NB4 (cell line): ENCODE data around the gene PPP1R2B.

Source experiments
- DNase-seq: peaks from one replicate; pipeline ENCODE4 v3.0.0; 2010; ENCODE audit warnings: low read depth
- H3K4me3 ChIP-seq: one replicate; pipeline ENCODE4 v1.5.1; 2011; ENCODE audit warnings: mild to moderate bottlenecking, low read depth, low read length, moderate library complexity
- MYC ChIP-seq: IDR thresholded peaks from 2 replicates; pipeline ENCODE4 v1.6.1; 2011; ENCODE audit warnings: low read depth, low read length
- POLR2A ChIP-seq: IDR thresholded peaks from 2 replicates; pipeline ENCODE4 v1.6.1; 2011; ENCODE audit warnings: mild to moderate bottlenecking; ENCODE audit not compliant: insufficient read length; ENCODE audit errors: extremely low read depth
- TF ChIP-seq, protein P1 (sequence below): IDR thresholded peaks from 2 replicates; pipeline ENCODE4 v1.6.1; 2011; ENCODE audit warnings: low read depth, low read length
- TF ChIP-seq, protein P2 (sequence below): IDR thresholded peaks from one replicate; pipeline ENCODE4 v1.5.1; 2012; ENCODE audit warnings: low read depth, low read length

PPP1R2B gene

DNA sequence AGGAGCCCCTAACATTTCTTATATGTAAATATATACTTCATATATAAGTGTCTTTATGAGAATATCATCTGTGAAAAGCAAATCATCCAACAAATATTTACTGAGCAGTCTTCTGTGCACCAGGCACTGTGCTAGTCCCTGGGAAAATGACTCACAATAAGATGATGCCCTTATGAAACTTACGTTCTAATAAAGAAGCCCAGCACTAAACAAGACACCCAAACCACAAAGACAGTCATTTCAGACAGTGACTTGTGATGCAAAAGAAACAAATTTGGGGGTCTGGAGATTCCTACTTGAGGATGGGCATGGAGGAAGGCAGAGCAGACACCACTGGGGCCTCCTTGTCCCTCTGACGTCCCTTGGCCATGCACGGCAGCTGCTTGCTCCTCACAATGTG, 30.6 kb upstream of the PPP1R2B start:
- no peak for DNase-seq
- TF ChIP-seq, protein P1, sequence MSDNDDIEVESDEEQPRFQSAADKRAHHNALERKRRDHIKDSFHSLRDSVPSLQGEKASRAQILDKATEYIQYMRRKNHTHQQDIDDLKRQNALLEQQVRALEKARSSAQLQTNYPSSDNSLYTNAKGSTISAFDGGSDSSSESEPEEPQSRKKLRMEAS = no peak
- TF ChIP-seq, protein P2, sequence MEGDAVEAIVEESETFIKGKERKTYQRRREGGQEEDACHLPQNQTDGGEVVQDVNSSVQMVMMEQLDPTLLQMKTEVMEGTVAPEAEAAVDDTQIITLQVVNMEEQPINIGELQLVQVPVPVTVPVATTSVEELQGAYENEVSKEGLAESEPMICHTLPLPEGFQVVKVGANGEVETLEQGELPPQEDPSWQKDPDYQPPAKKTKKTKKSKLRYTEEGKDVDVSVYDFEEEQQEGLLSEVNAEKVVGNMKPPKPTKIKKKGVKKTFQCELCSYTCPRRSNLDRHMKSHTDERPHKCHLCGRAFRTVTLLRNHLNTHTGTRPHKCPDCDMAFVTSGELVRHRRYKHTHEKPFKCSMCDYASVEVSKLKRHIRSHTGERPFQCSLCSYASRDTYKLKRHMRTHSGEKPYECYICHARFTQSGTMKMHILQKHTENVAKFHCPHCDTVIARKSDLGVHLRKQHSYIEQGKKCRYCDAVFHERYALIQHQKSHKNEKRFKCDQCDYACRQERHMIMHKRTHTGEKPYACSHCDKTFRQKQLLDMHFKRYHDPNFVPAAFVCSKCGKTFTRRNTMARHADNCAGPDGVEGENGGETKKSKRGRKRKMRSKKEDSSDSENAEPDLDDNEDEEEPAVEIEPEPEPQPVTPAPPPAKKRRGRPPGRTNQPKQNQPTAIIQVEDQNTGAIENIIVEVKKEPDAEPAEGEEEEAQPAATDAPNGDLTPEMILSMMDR = no peak
- no peak for TF ChIP-seq MYC
- TF ChIP-seq POLR2A = no peak
- H3K4me3 ChIP-seq = no peak overlapping the region

DNA sequence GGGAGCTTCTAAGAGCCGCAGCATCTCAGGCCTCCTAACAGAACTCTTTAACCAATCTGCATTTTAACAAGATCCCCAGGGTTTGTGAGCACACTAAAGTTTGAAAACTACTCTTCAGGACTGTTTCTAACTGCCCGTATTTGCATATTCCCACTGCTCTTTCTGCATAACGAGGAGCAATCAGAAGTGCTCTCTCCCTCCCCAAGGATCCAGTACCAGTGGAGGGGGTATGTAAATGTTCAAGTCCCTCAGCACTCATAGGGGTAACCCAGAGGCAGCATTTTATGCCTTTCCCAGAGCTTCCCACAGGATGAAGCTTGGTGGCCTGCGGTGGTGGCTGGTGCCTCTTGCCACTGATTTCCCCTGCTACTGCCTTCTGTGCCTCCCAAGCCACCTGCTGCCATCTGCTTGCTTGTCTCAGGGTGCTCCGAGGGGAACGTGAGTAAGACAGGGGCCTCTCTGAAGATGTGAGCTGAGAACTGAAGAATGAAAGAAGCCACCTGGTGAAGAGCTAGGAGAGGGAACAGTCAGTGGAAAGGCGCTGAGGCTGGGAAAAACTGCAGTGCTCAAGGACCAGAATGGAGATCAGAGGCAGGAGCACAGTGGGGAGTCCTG, 30.0 kb upstream of the PPP1R2B start:
- no peak for DNase-seq
- TF ChIP-seq, protein P2 = no peak
- TF ChIP-seq MYC (no peak), POLR2A (no peak)
- TF ChIP-seq, protein P1 = no peak
- no peak overlapping the region for H3K4me3 ChIP-seq

- H3K4me3 ChIP-seq = no peak overlapping the region
- DNase-seq = no peak
- TF ChIP-seq POLR2A (no peak), MYC (no peak)
- TF ChIP-seq, protein P2 = no peak
- TF ChIP-seq, protein P1 = no peak
These were observed 25.9 kb upstream of the PPP1R2B start for GRCh38 chr5:156824241-156824640.

DNA sequence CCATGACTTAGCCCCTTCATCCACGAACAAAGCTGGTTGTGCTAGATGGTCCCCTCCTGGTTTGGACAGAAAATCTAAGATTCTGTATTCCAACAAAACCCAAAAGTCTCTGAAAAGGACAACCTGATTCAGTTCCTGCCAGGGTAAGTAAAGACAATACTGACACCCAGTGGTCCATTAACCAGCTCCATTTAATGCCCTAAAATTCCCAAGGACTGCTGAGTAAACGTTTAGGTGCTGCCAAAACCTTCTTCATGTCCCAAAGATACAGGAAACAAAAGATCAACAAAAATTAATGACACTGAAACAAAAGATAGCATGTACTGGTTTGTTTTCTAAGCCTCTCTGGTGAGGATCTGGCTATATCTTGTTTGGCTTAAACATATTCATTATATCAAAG, 25.3 kb upstream of the PPP1R2B start:
- no peak for TF ChIP-seq MYC
- TF ChIP-seq, protein P2 = no peak
- TF ChIP-seq, protein P1 = no peak
- no peak for TF ChIP-seq POLR2A
- no peak overlapping the region for H3K4me3 ChIP-seq
- peak; percentile 2 for DNase-seq

DNA sequence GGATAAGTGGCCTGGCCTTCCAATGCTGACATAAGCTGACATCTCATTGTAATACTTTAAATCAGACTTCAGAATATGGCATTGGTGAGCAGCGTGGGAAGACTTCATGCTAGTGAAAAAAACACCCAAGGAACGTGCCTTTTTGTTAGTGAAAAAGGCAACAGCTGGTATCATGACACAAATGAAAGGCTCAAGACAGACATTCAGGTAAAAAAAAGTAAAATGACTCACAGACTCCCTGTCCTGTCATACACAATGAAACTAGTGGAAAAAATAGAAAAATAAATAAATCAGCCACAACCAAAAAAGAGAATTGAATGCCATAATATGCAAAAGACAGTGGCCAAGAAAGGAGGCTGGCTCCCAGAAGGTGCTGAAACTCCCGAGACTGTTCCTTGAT, 24.4 kb upstream of the PPP1R2B start:
- TF ChIP-seq, protein P1 = no peak
- TF ChIP-seq, protein P2 = no peak
- no peak for TF ChIP-seq POLR2A
- TF ChIP-seq MYC = no peak
- H3K4me3 ChIP-seq = no peak overlapping the region
- no peak for DNase-seq
